GM12878 (cell line): ENCODE measurements around the gene FYB1.

Experiments used
- ATF7 ChIP-seq: fragments of 450-650 bp; IDR thresholded peaks from 2 replicates; pipeline ENCODE4 v1.6.1; 2016; ENCODE audit warnings: low read depth, mild to moderate bottlenecking
- CBX5 ChIP-seq: sonication (generic); IDR thresholded peaks from 2 replicates; pipeline ENCODE4 v1.6.1; 2016; ENCODE audit warnings: low read depth, moderate library complexity, mild to moderate bottlenecking, inconsistent platforms
- HCFC1 ChIP-seq: fragments of 150-350 bp; IDR thresholded peaks from 2 replicates; pipeline ENCODE4 v1.6.1; 2014; ENCODE audit warnings: low read length
- NFIC ChIP-seq: IDR thresholded peaks from 2 replicates; pipeline ENCODE4 v1.6.1; 2012; ENCODE audit warnings: low read depth, mild to moderate bottlenecking, inconsistent platforms, low read length, moderate library complexity
- POLR2A ChIP-seq: IDR thresholded peaks from 2 replicates; pipeline ENCODE4 v1.6.1; 2011; ENCODE audit warnings: low read depth, mild to moderate bottlenecking, low read length
- SP1 ChIP-seq: IDR thresholded peaks from one replicate; pipeline ENCODE4 v1.6.1; 2011; ENCODE audit warnings: low read depth, low read length
- TBL1XR1 ChIP-seq: IDR thresholded peaks from 2 replicates; pipeline ENCODE4 v1.6.1; 2012; ENCODE audit warnings: low read depth, low read length, improper control_type of control experiment
- TF ChIP-seq, protein P1 (sequence below), 3 experiments: IDR thresholded peaks in 2 of 3; conservative IDR thresholded peaks in 1 of 3; 2 replicates each; pipeline ENCODE4 v1.5.1; 2011; ENCODE audit warnings: low read depth in 3 of 3, low read length in 3 of 3, mild to moderate bottlenecking in 3 of 3, control low read depth in 2 of 3, moderate library complexity in 2 of 3, inconsistent platforms in 1 of 3, mixed read lengths in 1 of 3; ENCODE audit not compliant: control insufficient read depth in 2 of 3, insufficient read depth in 1 of 3; ENCODE audit errors: extremely low read depth in 1 of 3

DNA sequence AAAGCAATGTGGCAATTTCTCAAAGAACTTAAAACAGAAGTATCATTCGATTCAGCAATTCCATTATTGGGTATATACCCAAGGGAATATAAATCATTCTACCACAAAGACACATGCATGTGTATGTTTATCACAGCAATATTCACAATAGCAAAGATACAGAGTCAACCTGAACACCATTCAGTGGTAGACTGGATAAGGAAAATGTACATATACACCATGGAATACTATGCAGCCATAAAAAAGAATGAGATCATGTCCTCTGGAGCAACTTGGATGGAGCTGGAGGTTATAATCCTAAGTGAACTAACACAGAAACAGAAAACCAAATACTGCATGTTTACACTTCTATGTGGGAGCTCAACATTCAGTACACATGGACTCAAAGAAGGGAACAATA lies 21.4 kb upstream of the FYB1 start:
- no peak for TF ChIP-seq NFIC
- TF ChIP-seq, protein P1, sequence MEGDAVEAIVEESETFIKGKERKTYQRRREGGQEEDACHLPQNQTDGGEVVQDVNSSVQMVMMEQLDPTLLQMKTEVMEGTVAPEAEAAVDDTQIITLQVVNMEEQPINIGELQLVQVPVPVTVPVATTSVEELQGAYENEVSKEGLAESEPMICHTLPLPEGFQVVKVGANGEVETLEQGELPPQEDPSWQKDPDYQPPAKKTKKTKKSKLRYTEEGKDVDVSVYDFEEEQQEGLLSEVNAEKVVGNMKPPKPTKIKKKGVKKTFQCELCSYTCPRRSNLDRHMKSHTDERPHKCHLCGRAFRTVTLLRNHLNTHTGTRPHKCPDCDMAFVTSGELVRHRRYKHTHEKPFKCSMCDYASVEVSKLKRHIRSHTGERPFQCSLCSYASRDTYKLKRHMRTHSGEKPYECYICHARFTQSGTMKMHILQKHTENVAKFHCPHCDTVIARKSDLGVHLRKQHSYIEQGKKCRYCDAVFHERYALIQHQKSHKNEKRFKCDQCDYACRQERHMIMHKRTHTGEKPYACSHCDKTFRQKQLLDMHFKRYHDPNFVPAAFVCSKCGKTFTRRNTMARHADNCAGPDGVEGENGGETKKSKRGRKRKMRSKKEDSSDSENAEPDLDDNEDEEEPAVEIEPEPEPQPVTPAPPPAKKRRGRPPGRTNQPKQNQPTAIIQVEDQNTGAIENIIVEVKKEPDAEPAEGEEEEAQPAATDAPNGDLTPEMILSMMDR (IDR thresholded peaks at IDR 0.05 in 2 of 3, conservative IDR thresholded peaks at IDR 0.05 in 1 of 3; ENCODE audit: control insufficient read depth in 2 of 3, extremely low read depth in 1 of 3, insufficient read depth in 1 of 3, low read depth in 3 of 3, low read length in 3 of 3): no peak
- TF ChIP-seq ATF7: no peak
- no peak for TF ChIP-seq SP1
- TF ChIP-seq POLR2A: no peak
- no peak for TF ChIP-seq CBX5
- no peak for TF ChIP-seq HCFC1
- no peak for TF ChIP-seq TBL1XR1
